ENCODE measurements around the gene ALK.
"Not testable (repeated sequence)": the region's sequence is repeated elsewhere in the genome, so short reads cannot be mapped to it uniquely, and the experiment has no call there.

DNA sequence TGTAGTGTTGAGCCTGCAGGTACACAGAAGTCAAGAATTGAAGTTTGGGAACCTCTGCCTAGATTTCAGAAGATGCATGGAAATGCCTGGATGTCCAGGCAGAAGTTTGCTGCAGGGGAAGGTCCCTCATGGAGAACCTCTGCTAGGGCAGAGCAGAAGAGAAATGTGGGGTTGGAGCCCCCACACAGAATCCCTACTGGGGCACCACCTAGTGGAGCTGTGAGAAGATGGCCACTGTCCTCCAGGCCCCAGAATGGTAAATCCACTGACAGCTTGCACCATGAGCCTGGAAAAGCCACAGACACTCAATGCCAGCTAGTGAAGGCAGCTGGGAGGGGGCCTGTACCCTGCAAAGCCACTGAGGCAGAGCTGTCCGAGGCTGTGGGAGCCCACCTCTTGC lies 97.2 kb downstream of the ALK start:
- TF ChIP-seq, protein P1, sequence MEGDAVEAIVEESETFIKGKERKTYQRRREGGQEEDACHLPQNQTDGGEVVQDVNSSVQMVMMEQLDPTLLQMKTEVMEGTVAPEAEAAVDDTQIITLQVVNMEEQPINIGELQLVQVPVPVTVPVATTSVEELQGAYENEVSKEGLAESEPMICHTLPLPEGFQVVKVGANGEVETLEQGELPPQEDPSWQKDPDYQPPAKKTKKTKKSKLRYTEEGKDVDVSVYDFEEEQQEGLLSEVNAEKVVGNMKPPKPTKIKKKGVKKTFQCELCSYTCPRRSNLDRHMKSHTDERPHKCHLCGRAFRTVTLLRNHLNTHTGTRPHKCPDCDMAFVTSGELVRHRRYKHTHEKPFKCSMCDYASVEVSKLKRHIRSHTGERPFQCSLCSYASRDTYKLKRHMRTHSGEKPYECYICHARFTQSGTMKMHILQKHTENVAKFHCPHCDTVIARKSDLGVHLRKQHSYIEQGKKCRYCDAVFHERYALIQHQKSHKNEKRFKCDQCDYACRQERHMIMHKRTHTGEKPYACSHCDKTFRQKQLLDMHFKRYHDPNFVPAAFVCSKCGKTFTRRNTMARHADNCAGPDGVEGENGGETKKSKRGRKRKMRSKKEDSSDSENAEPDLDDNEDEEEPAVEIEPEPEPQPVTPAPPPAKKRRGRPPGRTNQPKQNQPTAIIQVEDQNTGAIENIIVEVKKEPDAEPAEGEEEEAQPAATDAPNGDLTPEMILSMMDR (IDR thresholded peaks at IDR 0.05): not testable (repeated sequence)
- not testable (repeated sequence) for TF ChIP-seq ZFX (IDR thresholded peaks at IDR 0.05; ENCODE audit: borderline replicate concordance)

Measured in 22Rv1 (cell line).